ENCODE results near the gene EPHA7. TPM values are rescaled to one million over a fixed set of nuclear protein-coding genes. Genes with fewer than 3 reads are reported as not detected.

Gene EPHA7
- 0.56 and 0.67 TPM in 2 replicates for polyA plus RNA-seq (2011; rRNA removed)
- polyA plus RNA-seq (2012; cell fraction: cytosol; rRNA removed), result 0.07 and 0.09 TPM in 2 replicates
- polyA plus RNA-seq (2012; cell fraction: nucleus; rRNA removed), result 0.04 and 0.09 TPM in 2 replicates
- 0.29 to 0.45 TPM (median 0.30 TPM) in 3 replicates for polyA plus RNA-seq (2017; fragmentation: RNase III; extraction: RNeasy Plus Mini Kit Qiagen cat#74134 plus additional on column Dnase treatment)
- polyA minus RNA-seq (2011; rRNA and poly(A)+ RNA removed), result 0.44 and 0.62 TPM in 2 replicates

DNA sequence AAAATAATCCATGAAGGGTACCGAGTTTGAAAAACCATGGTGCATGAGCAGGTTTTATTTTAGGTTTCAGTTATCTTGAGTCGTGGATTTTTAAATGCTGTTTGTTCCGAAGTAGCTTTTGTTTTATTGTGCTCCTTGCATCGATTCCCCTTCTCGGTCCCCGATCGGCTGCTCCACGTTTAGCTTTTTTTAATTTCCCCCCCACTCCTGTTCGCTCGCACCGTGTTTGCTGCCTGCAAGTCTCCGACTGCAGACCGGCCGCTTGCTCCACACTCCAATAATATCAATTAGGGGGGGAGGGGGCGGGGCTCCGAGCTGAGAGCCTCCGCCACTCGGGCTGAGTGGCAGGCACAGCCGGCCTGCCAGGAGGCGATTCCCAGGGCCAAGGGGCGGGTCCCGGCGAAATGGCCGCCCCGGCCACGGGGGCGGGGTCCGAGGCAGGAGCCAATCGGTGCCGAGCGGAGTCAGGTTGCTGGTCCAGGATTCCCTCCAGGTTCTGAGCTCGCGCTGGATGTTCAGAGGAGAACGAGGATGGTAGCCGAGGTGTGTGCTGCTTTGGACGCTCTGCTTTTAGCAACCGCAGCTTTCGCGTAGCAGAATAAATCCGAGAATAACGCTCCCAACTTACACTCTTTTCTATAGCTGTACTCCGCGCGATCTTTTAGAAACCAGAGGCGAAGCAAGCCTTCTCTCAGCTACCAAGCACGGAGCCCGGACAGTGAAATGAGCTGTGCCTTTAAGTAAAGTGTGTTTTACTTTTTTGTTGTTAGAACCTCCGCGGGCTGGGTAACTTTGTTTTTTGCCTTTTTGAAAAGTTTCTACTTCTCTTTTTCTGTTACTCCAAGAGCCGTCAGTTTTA lies at the start of gene EPHA7:
EPHA7 (minus strand) TSS at position 256 of the 859 bp plus-strand sequence; CDS start at position 38, 218 bp downstream.
- ChIA-PET POLR2A (no interaction called here), CTCF (no interaction called here)
- ATAC-seq, result peak; percentile 85 to 94
- DNase-seq (ENCODE audit: low read depth in 1 of 2, low spot score in 1 of 2), result peak; percentile 46 to 74
- no peak for FAIRE-seq
- Histone ChIP-seq H3K4me2 (peak within 1 kb of the TSS; percentile 92), H3K4me3 (peak within 1 kb of the TSS; percentile 48), H3K9me3 (no peaks in the 10 kb centered on the region), H3K27ac (no peak within 1 kb of the TSS), H3K4me1 (peaks cover 3% of the 10 kb centered on the region; the same call in 1 of the 3 replicates)
- TF ChIP-seq HEYL (CRISPR knock-in tag; IDR thresholded peaks at IDR 0.05), result no peak
- TF ChIP-seq HOXA7 (CRISPR knock-in tag; IDR thresholded peaks at IDR 0.05), result no peak
- TF ChIP-seq RARB (CRISPR knock-in tag; IDR thresholded peaks at IDR 0.05), result no peak
- TF ChIP-seq ESRRA (IDR thresholded peaks at IDR 0.05; ENCODE audit: borderline replicate concordance, low read length), result no peak
- TF ChIP-seq HOXB13 (CRISPR knock-in tag; IDR thresholded peaks at IDR 0.05; ENCODE audit: low read depth), result no peak
- TF ChIP-seq RNF2 (IDR thresholded peaks at IDR 0.05; ENCODE audit: borderline replicate concordance, low read depth), result peak; percentile 50; the same call in 1 of the 2 replicates
- TF ChIP-seq, protein P1, sequence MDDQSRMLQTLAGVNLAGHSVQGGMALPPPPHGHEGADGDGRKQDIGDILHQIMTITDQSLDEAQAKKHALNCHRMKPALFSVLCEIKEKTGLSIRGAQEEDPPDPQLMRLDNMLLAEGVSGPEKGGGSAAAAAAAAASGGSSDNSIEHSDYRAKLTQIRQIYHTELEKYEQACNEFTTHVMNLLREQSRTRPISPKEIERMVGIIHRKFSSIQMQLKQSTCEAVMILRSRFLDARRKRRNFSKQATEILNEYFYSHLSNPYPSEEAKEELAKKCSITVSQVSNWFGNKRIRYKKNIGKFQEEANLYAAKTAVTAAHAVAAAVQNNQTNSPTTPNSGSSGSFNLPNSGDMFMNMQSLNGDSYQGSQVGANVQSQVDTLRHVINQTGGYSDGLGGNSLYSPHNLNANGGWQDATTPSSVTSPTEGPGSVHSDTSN (IDR thresholded peaks at IDR 0.05), result peak; percentile 91
- TF ChIP-seq, protein P2, sequence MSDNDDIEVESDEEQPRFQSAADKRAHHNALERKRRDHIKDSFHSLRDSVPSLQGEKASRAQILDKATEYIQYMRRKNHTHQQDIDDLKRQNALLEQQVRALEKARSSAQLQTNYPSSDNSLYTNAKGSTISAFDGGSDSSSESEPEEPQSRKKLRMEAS (IDR thresholded peaks at IDR 0.05), result peak; percentile 34; the same call in 1 of the 2 replicates
- no peak for TF ChIP-seq ELK1 (IDR thresholded peaks at IDR 0.05; ENCODE audit: low read depth, low read length)
- no peak for TF ChIP-seq JUNB (IDR thresholded peaks at IDR 0.05)
- TF ChIP-seq PHF8 (IDR thresholded peaks at IDR 0.05; ENCODE audit: borderline replicate concordance, low read depth), result peak; percentile 26; the same call in 1 of the 2 replicates
- TF ChIP-seq E2F6 (IDR thresholded peaks at IDR 0.05; ENCODE audit: borderline replicate concordance, low read depth), result peak; percentile 84
- TF ChIP-seq POLR2A (IDR thresholded peaks at IDR 0.05; ENCODE audit: low read length), result peak; percentile 12; the same call in 1 of the 2 replicates
- no peak for TF ChIP-seq CBX8 (IDR thresholded peaks at IDR 0.05)
- 4% methylated on average over 35 of the region's 50 CpGs for WGBS (ENCODE audit: missing lambda C conversion rate)

DNA sequence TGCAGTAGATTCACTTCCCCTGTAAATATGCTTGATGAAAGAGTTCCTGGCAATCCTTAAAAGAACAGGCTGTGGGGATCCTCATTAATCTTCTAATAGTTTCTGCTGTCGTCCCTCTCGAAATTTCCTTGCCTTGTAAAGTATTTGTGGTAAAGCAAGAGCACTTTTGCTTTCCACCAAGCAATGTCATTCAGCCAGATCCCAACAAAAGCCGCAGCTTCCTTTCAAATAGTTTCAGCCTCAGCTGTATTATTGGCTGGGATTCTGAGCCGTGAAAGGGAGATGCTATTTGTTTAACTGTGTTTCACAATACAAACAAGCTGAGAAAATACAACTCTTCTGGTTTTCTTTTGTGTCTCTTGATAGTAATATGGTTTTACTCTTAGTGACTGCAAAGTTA lies 48.9 kb upstream of the EPHA7 start:
- TF ChIP-seq FOSL2 (IDR thresholded peaks at IDR 0.05) (no peak), FOSL2 (CRISPR knock-in tag; IDR thresholded peaks at IDR 0.05) (no peak)
- POLR2A ChIA-PET, result no interaction called here

GRCh38 chr6:93454533-93454932 lies 35.2 kb upstream of the EPHA7 start:
- no peak overlapping the region for H3K4me2 ChIP-seq
- CTCF ChIA-PET, result no interaction called here
- WGBS (ENCODE audit: missing lambda C conversion rate), result 46% methylated on average over 6 of the region's 6 CpGs
- H3K27ac ChIP-seq, result no peak overlapping the region
- TF ChIP-seq, protein P3, sequence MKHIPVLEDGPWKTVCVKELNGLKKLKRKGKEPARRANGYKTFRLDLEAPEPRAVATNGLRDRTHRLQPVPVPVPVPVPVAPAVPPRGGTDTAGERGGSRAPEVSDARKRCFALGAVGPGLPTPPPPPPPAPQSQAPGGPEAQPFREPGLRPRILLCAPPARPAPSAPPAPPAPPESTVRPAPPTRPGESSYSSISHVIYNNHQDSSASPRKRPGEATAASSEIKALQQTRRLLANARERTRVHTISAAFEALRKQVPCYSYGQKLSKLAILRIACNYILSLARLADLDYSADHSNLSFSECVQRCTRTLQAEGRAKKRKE (CRISPR knock-in tag; IDR thresholded peaks at IDR 0.05; ENCODE audit: low read depth), result no peak
- TF ChIP-seq CHD2 (IDR thresholded peaks at IDR 0.05; ENCODE audit: low read length, partially characterized antibody) (no peak), NFE2L2 (conservative IDR thresholded peaks at IDR 0.05; ENCODE audit: low read length) (no peak), NPAS2 (CRISPR knock-in tag; IDR thresholded peaks at IDR 0.05; ENCODE audit: borderline replicate concordance) (no peak), KDM5A (IDR thresholded peaks at IDR 0.05) (no peak), SMC3 (IDR thresholded peaks at IDR 0.05) (no peak), POLR2A (IDR thresholded peaks at IDR 0.05; ENCODE audit: low read length) (no peak), PHF8 (IDR thresholded peaks at IDR 0.05; ENCODE audit: borderline replicate concordance, low read depth) (no peak), FOXS1 (CRISPR knock-in tag; IDR thresholded peaks at IDR 0.05) (no peak), RFX5 (IDR thresholded peaks at IDR 0.05) (no peak)
- TF ChIP-seq, protein P4, sequence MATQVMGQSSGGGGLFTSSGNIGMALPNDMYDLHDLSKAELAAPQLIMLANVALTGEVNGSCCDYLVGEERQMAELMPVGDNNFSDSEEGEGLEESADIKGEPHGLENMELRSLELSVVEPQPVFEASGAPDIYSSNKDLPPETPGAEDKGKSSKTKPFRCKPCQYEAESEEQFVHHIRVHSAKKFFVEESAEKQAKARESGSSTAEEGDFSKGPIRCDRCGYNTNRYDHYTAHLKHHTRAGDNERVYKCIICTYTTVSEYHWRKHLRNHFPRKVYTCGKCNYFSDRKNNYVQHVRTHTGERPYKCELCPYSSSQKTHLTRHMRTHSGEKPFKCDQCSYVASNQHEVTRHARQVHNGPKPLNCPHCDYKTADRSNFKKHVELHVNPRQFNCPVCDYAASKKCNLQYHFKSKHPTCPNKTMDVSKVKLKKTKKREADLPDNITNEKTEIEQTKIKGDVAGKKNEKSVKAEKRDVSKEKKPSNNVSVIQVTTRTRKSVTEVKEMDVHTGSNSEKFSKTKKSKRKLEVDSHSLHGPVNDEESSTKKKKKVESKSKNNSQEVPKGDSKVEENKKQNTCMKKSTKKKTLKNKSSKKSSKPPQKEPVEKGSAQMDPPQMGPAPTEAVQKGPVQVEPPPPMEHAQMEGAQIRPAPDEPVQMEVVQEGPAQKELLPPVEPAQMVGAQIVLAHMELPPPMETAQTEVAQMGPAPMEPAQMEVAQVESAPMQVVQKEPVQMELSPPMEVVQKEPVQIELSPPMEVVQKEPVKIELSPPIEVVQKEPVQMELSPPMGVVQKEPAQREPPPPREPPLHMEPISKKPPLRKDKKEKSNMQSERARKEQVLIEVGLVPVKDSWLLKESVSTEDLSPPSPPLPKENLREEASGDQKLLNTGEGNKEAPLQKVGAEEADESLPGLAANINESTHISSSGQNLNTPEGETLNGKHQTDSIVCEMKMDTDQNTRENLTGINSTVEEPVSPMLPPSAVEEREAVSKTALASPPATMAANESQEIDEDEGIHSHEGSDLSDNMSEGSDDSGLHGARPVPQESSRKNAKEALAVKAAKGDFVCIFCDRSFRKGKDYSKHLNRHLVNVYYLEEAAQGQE (IDR thresholded peaks at IDR 0.05), result no peak
- no peak overlapping the region for H3K4me3 ChIP-seq
- no peaks in the 10 kb centered on the region for H3K9me3 ChIP-seq
- no peak for FAIRE-seq
- POLR2A ChIA-PET, result no interaction called here
- no peaks in the 10 kb centered on the region for H3K4me1 ChIP-seq
- DNase-seq (ENCODE audit: low read depth in 1 of 2, low spot score in 1 of 2), result no peak
- no peak for ATAC-seq

More for the DNA sequence above, 48.9 kb upstream of the EPHA7 start:
- CTCF ChIA-PET, result no interaction called here
- ATAC-seq (no peak), DNase-seq (ENCODE audit: low read depth in 1 of 2, low spot score in 1 of 2) (no peak), FAIRE-seq (no peak)
- Histone ChIP-seq H3K27ac (no peak overlapping the region), H3K9me3 (no peaks in the 10 kb centered on the region), H3K4me1 (no peaks in the 10 kb centered on the region), H3K4me2 (no peak overlapping the region), H3K4me3 (no peak overlapping the region)
- 3% methylated on average over 4 of the region's 4 CpGs for WGBS (ENCODE audit: missing lambda C conversion rate)
